Endothelial cell (in vitro differentiated cells): Measurements from ENCODE around the gene CYSRT1. TPM values are rescaled to one million over a fixed set of nuclear protein-coding genes. Genes with fewer than 3 reads are reported as not detected.
A peak's percentile ranks its signal among the peaks of the same experiment; 100 is the strongest.
"Not testable (repeated sequence)": the region's sequence is repeated elsewhere in the genome, so short reads cannot be mapped to it uniquely, and the experiment has no call there.

Experiments used
- DNase-seq: peaks from one replicate; pipeline ENCODE4 v3.0.0; 2021; ENCODE audit warnings: low spot score
- H3K27ac Mint-ChIP-seq: one replicate; pipeline ENCODE4 v1.8.0; 2021; ENCODE audit warnings: mixed read lengths, inconsistent platforms; ENCODE audit not compliant: unreplicated experiment
- H3K27me3 Mint-ChIP-seq: one replicate; pipeline ENCODE4 v1.8.0; 2021; ENCODE audit warnings: mild to moderate bottlenecking, moderate library complexity, mixed read lengths, inconsistent platforms; ENCODE audit not compliant: unreplicated experiment
- H3K36me3 Mint-ChIP-seq: one replicate; pipeline ENCODE4 v1.8.0; 2021; ENCODE audit warnings: mild to moderate bottlenecking, low read depth, mixed read lengths, inconsistent platforms; ENCODE audit not compliant: unreplicated experiment
- H3K4me1 Mint-ChIP-seq: one replicate; pipeline ENCODE4 v1.8.0; 2021; ENCODE audit warnings: mild to moderate bottlenecking, mixed read lengths, inconsistent platforms; ENCODE audit not compliant: unreplicated experiment
- H3K4me3 Mint-ChIP-seq: one replicate; pipeline ENCODE4 v1.8.0; 2021; ENCODE audit warnings: mild to moderate bottlenecking, mixed read lengths, inconsistent platforms; ENCODE audit not compliant: unreplicated experiment
- H3K9me3 Mint-ChIP-seq: one replicate; pipeline ENCODE4 v1.8.0; 2021; ENCODE audit warnings: mixed read lengths, inconsistent platforms; ENCODE audit not compliant: unreplicated experiment
- total RNA-seq: library from RNA; stranded (reverse); fragmentation: NEBNext Ultra II Directional; extraction: Animal tissue kit (Norgen Biotek cat#: 25700); gene quantifications from one replicate; pipeline ENCODE4 v1.2.1, GENCODE V29; 2021; ENCODE audit not compliant: unreplicated experiment
- TF ChIP-seq, protein P1 (sequence below): fragments of 200-600 bp; sonication (generic); IDR thresholded peaks from one replicate; pipeline ENCODE4 v1.5.0; 2021; ENCODE audit warnings: antibody characterized with exemption; ENCODE audit not compliant: unreplicated experiment

Gene CYSRT1
- total RNA-seq, 1 donor from 2014 or later, result 1.4 TPM

DNA sequence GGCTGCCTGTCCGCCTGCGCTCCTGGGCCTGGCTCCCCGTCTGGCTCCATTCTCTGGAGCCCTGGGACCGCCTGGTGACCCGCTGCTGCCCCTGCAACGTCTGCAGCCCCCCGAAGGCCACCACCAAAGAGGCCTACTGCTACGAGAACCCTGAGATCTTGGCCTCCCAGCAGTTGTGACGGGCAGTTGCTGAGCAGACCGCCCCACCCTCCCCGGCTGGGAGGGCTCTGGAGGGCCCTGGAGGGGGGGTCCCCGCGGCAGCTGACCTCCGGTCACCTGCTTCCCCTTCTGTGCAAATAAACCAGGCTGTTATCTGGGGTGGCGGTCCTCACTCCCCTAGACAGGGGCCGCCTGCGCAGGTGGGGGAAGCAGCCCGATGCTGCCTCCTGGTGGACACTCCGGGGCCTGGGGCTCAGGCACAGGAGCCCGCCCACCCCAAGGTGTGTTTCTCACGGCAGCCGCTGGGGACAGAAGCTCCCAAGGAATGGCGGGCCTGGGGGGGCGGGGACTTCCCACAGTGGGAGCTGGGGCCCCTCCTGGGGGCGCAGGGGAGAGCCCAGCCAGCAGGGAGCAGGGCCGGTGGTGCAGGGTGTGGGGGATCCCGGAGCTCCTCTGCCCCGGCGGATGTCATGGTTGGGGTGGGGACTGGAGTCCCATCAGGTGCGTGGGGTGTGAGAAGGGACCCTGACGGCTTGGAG, 11.4 kb downstream of the CYSRT1 start:
- Mint-ChIP-seq H3K4me1 (peaks cover 2% of the 10 kb centered on the region), H3K27ac (no peak overlapping the region), H3K27me3 (peaks cover 8% of the 10 kb centered on the region), H3K9me3 (no peaks in the 10 kb centered on the region), H3K36me3 (peaks cover 3% of the 10 kb centered on the region), H3K4me3 (no peak overlapping the region)
- TF ChIP-seq, protein P1, sequence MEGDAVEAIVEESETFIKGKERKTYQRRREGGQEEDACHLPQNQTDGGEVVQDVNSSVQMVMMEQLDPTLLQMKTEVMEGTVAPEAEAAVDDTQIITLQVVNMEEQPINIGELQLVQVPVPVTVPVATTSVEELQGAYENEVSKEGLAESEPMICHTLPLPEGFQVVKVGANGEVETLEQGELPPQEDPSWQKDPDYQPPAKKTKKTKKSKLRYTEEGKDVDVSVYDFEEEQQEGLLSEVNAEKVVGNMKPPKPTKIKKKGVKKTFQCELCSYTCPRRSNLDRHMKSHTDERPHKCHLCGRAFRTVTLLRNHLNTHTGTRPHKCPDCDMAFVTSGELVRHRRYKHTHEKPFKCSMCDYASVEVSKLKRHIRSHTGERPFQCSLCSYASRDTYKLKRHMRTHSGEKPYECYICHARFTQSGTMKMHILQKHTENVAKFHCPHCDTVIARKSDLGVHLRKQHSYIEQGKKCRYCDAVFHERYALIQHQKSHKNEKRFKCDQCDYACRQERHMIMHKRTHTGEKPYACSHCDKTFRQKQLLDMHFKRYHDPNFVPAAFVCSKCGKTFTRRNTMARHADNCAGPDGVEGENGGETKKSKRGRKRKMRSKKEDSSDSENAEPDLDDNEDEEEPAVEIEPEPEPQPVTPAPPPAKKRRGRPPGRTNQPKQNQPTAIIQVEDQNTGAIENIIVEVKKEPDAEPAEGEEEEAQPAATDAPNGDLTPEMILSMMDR, result peak; percentile 96
- peak; percentile 92 for DNase-seq

DNA sequence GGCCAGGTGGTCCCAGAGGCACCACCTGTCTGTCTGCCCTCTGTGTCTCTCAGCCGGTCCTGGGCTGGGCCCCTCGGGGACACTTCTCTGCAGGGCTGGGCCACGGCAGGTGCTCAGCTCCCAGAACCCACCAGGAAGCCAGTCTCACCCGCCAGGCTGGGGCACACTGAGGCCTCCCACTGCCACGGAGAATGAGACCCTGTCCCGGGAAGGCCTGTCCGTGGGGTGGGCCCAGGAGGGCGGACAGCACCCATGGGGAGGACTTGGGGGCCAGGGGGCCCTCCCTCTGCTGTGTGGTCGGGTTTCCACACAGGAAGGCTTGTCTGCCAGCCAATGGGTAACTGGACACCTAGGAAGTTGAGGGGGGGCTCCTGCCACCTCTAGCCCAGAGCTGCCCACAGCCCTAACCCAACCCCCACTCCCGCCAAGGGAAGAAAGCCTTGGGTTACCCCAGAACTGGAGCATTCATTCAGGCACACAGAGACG, 12.0 kb downstream of the CYSRT1 start:
- TF ChIP-seq, protein P1, result no peak
- H3K9me3 Mint-ChIP-seq, result no peaks in the 10 kb centered on the region
- H3K4me1 Mint-ChIP-seq, result peaks cover 3% of the 10 kb centered on the region
- no peak overlapping the region for H3K4me3 Mint-ChIP-seq
- peaks cover 8% of the 10 kb centered on the region for H3K27me3 Mint-ChIP-seq
- no peak for DNase-seq
- H3K27ac Mint-ChIP-seq, result no peak overlapping the region
- H3K36me3 Mint-ChIP-seq, result peaks cover 3% of the 10 kb centered on the region

DNA sequence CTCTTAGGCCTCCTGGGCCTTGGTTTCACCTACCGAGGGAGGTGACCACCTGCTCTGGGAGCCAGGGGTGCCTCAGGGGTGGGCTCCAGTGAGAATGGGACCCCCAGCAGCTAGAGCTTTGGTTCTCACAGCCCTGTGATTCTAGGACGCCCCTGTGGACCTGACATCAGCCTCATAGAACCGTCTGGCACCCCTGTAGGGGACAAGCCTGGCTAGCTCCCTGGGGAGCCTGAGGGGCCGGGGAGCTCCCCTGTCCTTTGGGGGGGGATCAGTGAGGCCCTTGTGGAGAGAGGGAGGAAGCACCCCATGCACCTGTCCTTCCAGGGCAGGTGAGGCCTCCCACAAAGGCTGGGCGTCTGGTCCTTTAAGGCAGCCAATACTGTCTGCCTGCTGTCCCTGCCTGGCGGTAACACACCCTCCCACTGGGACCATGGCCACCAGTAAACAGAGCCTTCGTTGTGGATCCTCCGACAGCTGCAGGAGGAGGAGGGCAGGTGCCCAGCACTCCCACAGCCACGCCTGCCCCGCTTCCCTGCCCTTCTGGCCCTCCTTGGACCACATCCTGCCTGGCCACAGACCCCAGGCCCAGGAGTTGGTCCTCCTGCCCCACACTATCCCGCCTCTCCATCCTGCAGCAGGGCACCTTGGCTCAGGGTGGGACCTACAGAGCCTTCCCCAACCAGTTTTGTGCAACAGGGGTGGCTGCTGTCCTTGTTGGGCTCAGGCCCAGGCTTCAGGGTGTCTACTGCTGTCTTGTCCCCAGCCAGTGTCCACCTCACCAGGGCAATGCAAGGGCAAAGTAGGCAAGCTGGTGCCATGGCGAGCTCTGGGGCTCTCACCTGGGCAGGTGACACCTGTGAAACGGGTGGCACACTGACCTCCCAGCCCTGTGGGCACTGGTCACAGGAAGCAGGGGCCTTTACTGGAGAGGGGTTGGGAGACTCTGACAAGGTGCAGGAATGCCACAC, 13.1 kb downstream of the CYSRT1 start:
- Mint-ChIP-seq H3K36me3 (peaks cover 11% of the 10 kb centered on the region), H3K9me3 (no peaks in the 10 kb centered on the region), H3K4me3 (no peak overlapping the region), H3K4me1 (peaks cover 14% of the 10 kb centered on the region), H3K27me3 (peaks cover 17% of the 10 kb centered on the region), H3K27ac (no peak overlapping the region)
- DNase-seq, result no peak
- TF ChIP-seq, protein P1, result no peak

DNA sequence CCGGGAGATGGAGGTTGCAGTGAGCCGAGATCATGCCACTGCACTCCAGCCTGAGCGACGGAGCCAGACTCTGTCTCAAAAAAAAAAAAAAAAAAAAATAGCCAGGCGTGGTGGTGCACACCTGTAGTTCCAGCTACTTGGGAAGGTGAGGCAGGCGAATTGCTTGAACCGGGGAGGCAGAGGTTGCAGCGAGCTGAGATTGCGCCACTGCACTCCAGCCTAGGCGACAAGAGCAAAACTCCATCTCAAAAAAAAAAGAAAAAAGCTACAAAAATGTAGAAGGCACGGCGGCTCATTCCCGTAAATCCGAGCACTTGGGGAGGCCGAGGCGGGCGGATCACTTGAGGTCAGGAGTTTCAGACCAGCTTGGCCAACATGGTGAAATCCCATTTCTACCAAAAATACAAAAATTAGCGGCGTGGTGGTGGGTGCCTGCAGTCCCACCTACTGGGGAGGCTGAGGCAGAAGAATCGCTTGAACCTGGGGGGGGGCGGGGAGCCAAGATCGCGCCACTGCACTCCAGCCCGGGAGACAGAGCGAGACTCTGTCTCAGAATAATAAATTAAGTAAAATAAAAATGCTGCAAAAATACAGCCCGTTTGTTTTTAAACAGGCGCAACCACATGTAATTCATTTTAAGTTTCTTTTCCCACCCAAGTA, 14.7 kb downstream of the CYSRT1 start:
- peak overlapping the region; percentile 74 for H3K4me3 Mint-ChIP-seq
- DNase-seq, H3K9me3 Mint-ChIP-seq: not testable (repeated sequence)
- H3K36me3 Mint-ChIP-seq, result peaks cover 11% of the 10 kb centered on the region
- peak overlapping the region; percentile 57 for H3K27ac Mint-ChIP-seq
- peaks cover 18% of the 10 kb centered on the region for H3K27me3 Mint-ChIP-seq
- peaks cover 27% of the 10 kb centered on the region for H3K4me1 Mint-ChIP-seq

DNA sequence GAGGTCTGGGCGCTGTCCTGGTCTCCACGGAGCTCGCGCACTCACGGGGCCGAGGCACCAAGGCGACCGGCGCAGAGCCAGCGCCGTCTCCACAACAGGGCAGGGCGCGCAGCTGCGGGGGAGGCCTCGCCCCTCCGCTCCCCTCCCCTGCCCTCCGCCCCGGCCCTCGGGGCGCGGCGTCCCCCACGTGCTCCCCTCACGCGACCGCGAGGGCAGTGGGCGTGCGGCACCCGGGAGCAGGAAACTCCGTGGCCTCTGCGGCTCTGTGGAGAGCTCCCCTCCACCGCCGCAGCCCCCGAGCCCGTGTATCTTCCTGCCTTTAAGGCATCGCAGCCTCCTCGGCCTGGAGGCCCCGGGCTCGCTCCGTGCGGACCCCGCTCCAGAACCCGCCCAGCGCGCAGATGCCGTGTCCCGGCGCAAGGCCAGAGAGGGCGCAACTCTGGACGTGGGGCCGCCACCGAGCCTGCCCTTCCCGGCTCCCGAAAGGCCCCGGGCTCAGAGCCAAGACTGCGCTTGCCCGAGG, 15.4 kb downstream of the CYSRT1 start:
- Mint-ChIP-seq H3K4me1 (peaks cover 27% of the 10 kb centered on the region), H3K4me3 (no peak overlapping the region), H3K27ac (no peak overlapping the region), H3K9me3 (no peaks in the 10 kb centered on the region), H3K27me3 (peaks cover 18% of the 10 kb centered on the region), H3K36me3 (peaks cover 11% of the 10 kb centered on the region)
- peak; percentile 46 for DNase-seq
- TF ChIP-seq, protein P1, result no peak
